Measurements from ENCODE around the gene INPPL1.
"Not testable (repeated sequence)": the region's sequence is repeated elsewhere in the genome, so short reads cannot be mapped to it uniquely, and the experiment has no call there.

The INPPL1 gene

DNA sequence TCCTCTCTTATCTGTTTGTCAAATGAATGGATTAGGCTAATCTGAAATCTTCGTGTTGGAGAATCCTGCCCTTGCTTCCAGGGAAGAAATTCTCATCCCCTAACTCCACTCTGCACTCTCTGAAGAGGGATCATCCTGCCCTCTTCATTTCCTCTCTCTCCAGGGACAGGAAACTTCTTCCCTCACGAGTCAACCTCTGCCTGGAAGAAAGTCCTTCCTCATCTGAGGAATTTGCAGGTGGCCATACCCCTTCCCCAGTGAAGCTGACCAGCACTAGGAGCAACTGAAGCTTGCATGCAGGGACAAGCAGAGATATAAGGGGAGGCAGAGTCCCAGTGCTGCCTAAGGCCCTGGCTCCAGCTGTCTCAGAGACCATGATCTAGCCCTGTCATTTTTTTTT is 23.0 kb downstream of the INPPL1 start:
- DNase-seq = no peak

DNA sequence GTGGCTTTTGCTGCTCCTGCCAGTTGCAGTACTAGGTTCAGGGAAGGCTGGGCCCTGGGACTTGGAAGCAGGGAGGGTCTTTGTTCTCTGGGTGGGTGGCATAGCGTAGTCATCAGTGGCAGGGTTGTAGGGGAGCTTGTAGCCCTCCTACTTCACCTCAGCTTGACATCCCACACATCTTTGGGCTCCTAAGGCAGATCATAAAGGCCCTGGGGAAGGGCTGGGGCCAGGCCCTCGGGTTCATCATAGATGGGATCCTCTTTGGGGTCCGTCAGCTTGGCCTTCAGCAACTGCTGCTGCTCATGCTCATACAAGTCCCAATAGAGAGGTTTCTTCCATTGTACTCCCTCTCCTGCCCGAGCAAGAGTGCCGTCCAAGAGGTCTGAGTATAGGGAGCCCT is 25.4 kb downstream of the INPPL1 start:
- no peak for DNase-seq

DNA sequence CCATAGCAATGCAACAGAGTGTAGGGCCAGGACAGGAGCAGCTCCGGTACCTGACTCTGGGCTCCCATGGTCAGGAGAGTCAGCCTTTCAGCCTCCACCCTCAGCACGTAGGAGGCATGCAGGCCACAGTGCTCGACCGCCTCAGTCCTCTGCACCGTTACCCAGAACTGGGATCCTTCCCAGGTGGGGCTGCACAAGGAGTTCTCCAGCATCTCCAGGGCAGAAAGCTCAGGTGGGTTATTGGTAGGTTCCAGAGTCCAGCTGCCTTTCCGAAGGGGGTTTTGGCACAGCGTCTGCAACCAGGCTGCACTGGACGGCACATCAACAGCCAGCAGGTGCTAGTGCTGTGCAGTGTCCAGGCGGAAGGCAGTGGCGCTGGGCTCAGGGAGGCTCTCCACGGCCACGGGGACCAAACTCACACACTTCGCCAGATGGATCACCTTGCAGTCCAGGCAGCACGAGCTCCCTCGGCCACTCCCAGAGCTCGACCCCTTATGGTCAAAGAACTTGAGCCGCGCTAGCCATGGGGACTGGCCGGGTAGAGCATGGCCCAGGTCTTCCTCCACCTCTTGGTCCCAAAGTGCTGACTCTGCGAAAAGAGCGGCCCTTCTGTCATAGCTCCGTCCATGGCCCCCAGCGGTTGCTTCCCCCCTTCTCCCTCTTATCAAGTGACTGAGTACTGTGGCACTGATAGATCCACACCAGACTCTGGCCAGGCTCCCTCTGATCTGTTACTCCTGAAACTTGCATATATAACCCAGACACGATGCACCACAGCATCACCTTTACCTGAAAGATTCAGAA is 26.3 kb downstream of the INPPL1 start:
- no peak for DNase-seq

DNA sequence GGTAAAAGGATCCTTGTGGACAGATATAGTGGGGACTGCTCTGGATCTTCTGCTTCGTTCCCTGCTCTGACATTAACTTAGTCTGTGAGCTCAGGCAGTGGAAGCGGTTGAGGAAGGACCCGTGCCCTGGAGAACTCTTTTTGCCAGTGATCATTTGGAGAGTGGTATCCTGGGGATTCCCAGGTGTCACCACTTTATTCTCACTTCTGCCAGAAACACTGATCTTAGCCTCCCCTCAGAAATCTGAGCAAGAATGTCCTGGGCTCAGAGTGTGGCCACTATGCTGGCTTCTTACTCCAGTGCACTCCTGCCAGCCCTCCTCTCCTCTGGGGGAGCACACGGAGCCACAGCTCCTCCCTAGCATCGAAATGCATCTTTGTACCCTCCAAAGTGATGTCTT is 27.0 kb downstream of the INPPL1 start:
- DNase-seq = no peak

DNA sequence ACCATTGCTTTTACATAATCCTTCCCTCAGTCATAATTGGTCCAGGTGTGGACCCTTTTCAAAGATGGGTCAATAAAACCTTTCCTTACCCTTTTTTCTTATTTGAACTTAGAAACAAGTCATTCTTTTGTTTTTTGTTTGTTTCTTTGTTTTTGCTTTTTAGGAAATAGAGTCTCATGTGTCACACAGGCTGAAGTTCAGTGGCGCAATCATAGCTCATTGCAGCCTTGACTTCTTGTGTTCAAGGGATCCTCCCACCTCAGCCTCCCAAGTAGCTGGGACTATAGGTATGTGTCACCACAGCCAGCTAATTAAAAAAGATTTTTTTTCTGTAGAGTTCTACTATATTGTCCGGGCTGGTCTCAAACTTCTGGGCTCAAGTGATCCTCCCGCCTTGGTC is 28.8 kb downstream of the INPPL1 start:
- no peak for DNase-seq

DNA sequence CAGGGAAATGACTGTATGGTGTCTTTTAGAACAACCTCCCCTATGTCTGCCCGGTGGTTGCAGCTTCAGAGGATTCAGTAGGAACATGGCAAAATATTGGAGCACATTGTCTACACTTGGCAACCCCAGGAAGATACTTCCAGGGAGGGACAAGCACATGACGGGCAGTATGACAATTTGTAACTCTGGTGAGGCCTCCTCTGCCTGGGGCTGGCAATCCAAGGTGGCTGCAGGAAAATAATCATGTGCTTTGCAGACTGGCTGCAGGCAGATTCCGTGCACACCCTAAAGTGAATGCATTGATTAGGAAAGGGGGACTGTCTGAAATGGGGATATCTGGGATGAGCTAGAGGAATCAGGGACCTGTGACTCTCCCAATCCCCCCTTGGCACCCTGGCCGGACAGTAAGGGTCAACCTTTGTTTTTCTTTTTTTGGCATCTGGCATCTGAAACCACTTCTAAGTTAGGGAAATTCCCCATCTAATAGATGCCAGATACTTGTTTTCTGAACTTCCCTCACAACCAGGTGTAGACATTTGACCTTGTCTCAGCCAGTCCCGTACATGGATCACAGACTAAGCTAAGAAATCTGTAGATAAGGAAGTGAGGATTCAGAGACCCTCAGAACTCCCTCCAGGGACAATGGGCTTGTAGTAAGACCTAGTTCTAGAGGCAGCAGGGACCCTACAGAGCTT is 29.9 kb downstream of the INPPL1 start:
- no peak for DNase-seq

DNA sequence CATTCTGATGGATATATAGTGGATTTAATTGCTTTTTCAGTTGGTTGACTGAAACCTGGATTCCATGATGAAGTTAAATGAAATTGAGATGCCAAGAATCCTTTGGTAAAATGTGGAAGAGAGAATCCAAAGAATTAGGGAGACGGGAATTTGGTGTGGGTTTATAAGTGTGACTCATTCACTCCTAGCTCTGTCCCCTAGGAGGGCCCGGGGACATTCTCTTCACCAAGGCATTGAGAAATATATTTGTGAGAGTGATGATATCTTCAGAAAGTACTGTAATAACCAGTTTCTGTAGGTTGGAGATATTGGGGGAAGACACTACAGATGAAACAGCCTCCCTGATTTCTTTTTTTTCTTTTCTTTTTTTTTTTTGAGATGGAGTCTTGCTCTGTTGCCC is 33.0 kb downstream of the INPPL1 start:
- peak; percentile 23 for DNase-seq

DNA sequence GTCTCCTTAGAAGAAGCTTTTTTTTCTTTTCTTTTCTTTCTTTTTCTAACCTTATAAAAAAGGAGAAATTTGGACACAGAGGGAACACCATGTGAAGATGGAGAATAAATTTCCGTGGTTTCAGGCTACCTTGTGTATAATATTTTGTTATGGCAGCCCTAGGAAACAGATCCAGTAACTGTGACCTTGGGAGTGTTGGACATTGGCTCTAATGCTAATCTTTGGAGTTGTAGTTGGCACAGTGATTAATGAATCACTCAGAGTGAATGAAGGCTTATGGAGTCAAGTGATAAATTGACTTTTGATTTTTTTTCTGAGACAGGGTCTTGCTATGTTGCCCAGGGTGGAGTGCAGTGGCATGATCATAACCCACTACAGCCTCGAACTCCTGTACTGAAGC is 34.9 kb downstream of the INPPL1 start:
- no peak for DNase-seq

DNA sequence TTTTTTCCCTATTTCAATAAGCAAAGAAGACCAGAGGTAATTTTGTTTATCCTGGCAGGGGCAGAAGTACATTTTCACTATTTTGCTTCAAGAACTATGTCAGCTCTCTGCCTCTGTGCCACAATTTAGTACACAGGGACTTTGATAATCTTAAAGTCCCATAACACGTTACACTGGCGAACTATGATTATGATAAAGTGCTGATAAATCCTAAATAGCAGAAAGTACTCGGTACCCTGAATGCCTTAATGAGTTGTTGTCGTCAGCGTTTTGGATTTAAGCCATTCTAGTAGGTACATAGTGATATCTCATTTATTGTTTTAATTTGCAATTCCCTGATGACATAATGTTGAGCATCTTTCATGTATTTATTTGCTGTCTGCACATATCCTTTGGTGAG is 36.0 kb downstream of the INPPL1 start:
- DNase-seq = no peak

DNA sequence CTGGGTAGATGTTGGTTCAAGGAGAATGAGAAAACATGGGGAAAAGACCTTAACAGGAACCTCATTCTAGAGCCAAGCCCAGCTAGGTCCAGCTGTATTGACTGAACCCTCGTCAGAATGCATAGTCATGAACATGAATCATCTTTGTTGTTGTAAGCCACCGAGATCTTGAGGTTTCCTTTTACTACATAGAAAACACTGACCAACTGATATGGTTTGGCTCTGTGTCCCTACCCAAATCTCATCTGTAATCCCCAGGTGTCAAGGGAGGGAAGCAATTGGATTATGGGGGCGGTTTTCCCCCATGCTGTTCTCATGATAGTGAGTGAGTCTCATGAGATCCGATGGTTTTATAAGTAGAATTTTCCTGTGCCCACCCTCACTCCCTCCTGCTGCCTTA is 38.8 kb downstream of the INPPL1 start:
- peak; percentile 26 for DNase-seq

DNA sequence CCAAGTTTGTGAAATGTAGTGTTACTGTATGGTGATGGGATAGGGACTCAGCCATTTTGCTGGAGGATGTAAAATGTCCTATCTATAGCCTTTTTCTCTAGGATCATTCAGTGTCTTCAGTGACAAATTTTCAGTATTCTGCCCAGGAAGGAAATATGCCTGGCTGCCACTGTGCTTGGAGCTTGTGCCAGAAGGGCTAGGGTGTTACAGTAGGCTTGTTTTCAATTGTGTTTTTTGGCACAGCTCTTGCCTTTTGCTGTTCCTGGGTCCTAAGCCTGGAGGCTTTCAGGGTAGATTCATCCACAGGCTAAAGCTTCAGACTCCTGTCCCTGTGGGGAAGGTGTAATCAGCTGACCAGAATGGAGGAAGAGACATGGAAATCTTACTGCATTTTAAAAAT is 41.4 kb downstream of the INPPL1 start:
- no peak for DNase-seq

DNA sequence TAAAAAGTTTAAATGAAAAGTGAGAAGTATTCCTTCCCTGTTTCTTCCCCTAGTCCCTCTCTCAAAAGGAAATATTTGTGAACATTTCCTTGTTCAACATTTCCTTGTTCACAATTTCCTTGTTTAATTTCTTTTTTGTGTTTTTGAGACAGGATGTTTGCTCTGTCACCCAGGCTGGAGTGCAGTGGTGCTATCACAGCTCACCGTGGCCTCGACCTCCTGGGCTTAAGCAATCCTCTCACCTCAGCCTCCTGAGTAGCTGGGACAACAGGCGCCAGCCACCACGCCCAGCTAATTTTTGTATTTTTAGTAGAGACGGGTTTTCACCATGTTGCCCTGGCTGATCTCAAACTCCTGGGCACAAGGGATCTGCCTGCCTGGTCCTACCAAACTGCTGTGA is 42.4 kb downstream of the INPPL1 start:
- not testable (repeated sequence) for DNase-seq

DNA sequence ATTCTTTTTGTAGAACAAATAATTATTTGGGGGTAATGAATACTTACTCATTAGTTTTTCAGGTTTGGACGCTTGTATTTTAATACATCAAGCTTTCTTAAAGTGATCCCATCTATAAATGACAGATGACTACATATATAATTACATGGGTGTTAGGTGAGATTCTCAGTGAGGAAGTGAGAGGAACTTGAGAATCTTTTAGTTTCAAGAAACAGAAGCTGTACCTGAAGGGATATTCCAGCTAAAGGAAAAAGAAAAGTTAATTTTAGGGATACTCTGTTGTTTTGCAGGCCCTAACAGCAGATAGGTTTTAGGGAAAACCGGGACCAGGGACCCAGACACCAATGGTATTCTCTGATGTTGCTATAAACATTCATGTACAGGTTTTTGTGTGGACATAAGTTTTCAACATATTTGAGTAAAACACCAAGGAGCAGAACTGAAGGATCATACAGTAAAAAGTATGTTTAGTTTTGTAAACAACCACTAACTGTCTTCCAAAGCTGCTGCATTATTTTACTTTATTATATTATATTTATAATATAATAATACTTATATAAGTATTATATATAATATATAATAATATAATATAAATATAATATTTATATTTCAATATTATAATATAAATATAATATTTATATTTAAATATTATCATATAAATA is 43.5 kb downstream of the INPPL1 start:
- DNase-seq = no peak

DNA sequence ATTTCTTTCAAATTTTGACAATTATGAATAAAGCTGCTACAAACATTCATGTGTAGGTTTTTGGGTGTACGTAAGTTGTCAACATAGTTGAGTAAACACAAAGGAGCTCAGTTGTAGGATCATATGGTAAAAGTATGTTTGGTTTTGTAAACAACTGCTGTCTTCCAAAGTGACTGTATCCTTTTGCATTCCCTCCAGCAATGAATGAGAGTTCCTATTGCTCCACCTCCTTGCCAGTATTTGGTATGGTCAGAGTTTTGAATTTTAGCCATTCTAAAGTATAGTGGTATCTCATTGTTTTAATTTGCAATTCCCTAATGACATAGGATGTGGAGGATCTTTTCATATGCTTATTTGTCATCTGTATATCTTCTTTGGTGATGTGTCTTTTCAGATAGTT is 47.4 kb downstream of the INPPL1 start:
- DNase-seq = no peak

DNA sequence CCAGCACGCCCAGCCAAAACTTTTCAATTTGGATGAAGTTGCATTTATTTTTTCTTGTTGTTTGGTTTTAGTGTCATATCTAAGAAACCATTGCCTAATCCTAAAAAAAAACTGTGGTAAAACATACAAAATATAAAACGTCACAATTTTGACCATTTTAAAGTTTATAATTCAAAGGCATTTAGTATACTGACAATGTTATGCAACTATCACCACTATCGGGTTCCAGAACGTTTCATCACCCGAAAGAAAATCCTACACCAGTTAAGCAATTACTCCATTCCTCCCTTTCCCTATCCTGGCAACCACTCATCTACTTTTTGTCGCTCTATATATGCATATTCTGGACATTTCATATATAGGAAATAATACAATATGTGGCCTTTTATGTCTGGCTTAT is 49.9 kb downstream of the INPPL1 start:
- DNase-seq = no peak

DNA sequence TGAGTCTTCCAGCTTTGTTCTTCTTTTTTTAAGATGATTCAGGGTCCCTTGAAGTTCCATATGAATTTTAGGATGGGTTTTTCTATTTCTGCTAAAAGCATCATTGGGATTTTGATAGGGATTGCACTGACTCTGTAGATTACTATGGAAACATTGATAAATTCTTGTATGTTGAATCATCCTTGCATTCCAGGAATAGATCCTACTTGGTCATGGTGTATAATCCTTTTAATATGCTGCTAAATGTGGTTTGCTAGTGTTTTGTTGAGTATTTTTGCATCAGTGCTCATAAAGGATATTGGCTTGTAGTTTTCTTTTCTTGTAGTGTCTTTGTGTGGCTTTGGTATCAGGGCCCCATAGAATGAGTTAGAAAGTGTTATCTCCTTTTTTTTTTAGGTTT is 54.3 kb downstream of the INPPL1 start:
- peak; percentile 79 for DNase-seq

DNA sequence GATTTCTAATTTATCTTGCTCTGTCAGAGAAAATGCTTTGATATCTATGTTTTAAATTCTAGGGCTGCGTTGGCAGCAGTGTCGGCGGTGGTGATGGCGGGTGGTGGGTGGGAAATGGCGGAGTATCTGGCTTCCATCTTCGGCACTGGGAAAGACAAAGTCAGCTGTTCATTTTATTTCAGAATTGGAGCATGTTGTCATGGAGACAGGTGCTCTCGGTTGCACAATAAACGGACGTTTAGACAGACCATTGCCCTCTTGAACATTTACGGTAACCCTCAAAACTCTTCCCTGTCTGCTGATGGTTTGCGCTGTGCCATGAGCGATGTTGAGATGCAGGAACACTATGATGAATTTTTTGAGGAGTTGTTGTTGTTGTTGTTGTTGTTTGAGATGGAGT is 55.5 kb downstream of the INPPL1 start:
- DNase-seq = no peak

DNA sequence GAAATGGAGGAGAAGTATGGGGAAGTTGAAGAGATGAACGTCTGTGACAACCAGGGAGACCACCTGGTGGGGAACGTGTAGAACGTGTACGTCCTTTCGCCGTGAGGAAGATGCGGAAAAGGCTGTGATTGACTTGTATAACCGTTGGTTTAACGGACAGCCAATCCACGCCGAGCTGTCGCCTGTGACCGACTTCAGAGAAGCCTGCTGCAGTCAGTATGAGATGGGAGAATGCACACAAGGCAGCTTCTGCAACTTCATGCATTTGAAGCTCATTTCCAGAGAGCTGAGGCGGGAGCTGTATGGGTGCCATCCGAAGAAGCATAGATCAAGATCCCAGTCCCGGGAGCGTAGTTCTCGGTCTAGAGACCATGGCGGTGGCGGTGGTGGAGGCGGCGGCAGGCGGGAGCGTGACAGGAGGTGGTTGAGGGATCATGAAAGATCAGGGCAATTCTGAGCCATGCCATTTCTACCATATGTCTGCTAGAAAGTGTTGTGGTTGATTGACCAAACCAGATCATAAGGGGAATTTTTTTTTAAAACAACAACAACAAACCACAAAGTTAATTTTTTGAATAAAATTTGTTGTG is 56.3 kb downstream of the INPPL1 start:
- no peak for DNase-seq

DNA sequence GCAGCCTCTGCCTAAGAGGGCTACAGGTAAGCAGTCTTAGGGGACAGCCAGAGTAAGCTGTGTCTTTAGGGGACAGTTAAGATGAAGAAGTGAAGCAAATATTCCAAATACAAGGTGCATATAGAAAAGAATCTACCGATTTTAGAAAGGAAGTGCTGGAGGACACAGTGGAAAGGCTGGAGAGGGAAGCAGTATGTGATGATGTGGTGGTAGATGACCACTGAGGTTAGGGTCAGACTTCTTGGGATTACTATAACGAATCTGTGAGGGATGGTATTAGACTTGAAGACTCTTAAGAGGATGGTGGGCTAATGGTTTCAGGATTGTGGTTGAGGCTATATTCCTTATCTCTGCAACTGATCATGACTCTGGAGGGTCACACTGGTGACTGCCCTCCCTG is 59.4 kb downstream of the INPPL1 start:
- DNase-seq = no peak

DNA sequence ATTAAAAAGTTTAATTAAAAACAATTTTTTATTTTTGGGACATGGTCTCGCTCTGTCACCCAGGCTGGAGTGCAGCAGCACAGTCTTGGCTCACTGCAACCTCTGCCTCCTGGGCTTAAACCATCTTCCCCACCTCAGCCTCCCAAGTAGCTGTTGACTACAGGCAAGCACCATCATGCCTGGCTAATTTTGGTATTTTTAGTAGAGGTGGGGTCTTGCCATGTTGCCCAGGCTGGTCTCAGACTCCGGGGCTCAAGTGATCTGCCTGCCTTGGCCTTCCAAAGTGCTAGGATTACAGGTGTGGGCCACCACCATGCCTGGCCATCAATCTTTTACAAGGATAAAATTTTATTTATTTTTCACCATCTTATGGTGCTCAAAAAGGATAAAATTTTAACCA is 62.7 kb downstream of the INPPL1 start:
- no peak for DNase-seq
